Fibroblast of peridontal ligament (primary cell): Measurements from ENCODE around the gene PI4K2B.
"Not testable (repeated sequence)": the region's sequence is repeated elsewhere in the genome, so short reads cannot be mapped to it uniquely, and the experiment has no call there.

Source experiments
- DNase-seq: peaks from one replicate; pipeline ENCODE4 v3.0.0-alpha.2; 2010; ENCODE audit errors: extremely low read depth

PI4K2B gene

GRCh38 chr4:25306518-25307057 is 72.8 kb downstream of the PI4K2B start:
- DNase-seq: no peak

GRCh38 chr4:25307596-25307995 is 73.8 kb downstream of the PI4K2B start:
- DNase-seq: no peak

GRCh38 chr4:25308306-25308705 is 74.5 kb downstream of the PI4K2B start:
- DNase-seq: no peak

DNA sequence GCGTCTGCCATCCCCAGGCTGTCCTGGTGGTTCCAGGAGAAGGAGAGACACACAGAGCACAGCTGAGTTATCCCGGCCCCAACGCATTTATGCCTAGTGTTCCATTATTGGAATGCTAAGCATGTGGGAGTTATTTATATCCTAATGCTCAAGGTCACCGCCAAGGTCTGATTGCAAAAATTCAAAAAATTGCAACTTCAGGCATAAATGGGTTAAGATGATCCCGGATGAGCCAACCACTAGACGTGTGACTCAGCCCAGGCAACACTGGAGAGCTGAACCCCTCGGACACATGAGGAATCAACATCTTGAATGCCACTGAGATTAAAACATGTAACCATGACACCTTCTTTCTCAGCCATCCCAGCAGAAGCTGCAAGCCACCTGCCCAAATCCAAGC is 74.9 kb downstream of the PI4K2B start:
- no peak for DNase-seq

DNA sequence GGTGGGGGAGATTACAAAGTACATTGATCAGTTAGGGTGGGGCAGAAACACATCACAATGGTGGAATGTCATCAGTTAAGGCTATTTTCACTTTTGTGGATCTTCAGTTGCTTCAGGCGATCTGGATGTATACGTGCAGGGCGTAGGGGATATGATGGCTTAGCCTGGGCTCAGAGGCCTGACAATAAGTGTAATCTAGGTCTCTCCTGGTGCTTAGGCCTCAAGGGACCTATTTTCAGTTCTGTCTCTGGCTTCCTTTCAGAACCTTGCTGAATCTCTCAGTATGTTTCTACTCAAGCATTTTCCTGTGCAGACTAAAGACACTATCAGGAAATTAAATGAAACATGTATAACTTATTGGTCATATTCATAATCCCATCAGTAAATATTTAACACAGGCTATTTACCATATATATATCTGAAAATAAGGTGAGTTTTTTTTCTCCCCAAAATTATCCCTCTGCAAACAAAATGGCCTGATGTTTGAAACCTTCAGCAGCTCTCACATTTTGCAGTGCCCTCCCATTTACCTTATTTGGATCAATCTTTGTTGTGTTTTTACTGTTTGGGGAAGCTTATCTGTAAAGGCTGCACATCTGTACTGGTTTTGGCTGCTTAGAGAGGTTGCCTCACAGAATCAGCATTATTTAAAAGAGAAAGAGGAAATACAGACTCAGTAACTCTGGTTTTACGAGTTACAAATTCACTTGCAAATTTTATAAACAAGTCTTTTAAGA is 76.4 kb downstream of the PI4K2B start:
- no peak for DNase-seq

GRCh38 chr4:25310803-25311166 is 77.0 kb downstream of the PI4K2B start:
- no peak for DNase-seq

- DNase-seq: peak; percentile 90
These were observed 78.8 kb downstream of the PI4K2B start, which contains the start of gene ZCCHC4 for GRCh38 chr4:25312496-25313200. TSS of gene ZCCHC4 (plus strand) at chr4:25312774. CDS start at chr4:25312810, 36 bp downstream.

DNA sequence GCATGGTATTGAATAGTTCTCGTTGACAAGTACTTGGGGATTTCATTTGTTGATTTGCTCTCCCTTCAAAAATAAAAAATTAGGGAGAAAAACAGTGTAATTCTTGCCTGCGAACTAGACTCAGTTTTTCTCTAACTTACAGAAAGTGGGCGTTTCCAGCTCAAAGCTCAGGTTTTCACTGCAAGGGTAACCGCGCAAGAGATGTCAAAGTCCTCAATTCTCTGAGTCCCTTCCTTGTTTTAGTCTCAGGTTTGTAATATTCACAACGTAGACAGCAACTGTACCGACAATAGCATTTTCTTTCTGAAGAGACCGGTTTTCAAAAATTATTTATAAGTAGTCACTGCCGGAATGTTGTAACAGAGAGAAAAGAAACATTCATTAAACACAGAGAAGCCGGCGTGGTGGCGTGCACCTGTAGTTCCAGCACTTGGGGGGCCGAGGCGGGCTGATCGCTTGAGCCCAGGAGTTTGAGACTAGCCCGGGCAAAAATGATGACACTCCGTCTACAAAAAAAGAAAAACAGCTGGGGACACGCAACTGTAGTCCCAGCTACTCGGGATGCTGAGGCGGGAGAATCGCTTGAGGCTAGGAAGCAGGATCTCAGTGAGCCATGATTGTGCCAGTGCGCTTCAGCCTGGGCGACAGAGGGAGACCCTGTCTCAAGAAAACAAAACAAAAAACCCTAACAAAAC is 79.5 kb downstream of the PI4K2B start:
- no peak for DNase-seq

DNA sequence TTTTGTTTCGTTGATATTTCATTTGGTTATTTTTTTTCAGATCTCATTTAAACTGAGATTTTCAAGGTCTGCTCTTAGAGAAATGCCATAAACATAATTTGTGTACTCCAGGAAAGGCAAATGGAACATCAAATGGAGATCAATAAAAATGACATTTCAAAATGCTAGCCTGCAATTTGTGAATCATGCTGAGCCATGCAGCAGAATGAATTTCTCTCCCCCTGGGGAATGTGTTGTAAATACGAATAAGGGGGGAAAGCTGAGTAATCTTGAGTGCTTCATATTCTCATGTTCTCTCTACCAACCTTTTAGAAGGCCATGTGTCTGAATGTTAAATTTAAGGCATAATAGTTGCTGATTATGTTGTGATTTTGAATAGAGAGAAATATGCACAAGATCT is 86.5 kb downstream of the PI4K2B start:
- peak; percentile 83 for DNase-seq

DNA sequence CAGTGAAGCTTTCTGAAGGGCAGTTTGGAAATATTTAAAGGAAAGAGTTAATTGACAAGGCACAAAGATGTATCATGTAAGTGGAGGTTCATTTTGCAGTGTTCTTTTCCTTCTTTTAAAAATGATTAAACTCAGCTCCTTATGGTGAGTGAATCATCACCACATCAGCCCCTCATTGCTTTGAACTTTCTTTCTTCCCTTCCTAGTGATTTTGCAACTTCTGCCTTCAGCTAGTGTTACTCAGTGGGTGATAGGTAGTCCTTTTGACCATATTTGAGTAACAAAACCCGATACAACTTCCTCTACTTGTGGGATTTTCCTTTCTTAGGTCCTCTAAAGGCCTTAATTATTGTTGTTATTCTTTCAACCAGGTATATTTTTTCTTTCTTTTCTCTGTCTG is 86.9 kb downstream of the PI4K2B start:
- peak; percentile 87 for DNase-seq

DNA sequence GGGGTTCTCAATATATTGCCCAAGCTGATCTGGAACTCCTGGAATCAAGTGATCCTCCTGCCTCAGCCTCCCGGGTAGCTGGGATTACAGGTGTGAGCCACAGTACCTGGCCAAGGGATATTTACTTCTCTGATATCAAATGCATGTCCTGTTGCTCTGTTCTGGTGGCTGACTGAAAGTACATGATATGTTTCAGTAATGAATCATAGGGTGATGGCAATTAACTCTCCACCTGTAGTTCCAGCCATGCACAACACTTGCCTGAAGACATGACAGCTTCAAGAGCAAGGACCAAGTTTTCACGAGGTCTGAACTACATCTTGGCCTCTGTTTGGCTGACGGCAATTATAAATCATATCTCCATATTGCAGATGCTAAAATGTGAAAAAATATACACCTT is 87.9 kb downstream of the PI4K2B start:
- no peak for DNase-seq

DNA sequence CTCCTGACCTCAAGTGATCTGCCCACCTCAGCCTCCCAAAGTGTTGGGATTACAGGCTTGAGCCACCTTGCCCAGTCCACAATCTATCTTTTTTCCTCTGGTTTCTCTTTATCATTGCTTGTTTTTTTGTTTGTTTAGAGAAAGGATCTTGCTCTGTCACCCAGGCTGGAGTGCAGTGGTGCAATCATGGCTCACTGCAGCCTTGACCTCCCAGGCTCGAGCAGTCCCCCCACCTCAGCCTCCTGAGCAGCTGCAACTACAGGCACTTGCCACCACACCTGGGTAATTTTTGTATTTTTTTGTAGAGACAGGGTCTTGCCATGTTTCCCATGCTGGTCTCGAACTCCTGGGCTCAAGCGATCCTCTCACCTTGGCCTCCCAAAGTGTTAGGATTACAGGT is 94.6 kb downstream of the PI4K2B start:
- DNase-seq: not testable (repeated sequence)
